Body of pancreas (tissue), 4 donors: Measurements from ENCODE around the gene GAB2.

Source experiments
- CTCF ChIP-seq, 7 experiments: fragments of 450-650 bp in 4 of 7; fragments of 200-600 bp in 3 of 7; sonication (generic) in 3 of 7; IDR thresholded peaks; one replicate each; pipeline ENCODE4 v1.5.1; 2016 to 2019; ENCODE audit warnings: antibody characterized with exemption in 7 of 7
- POLR2A ChIP-seq, 3 donors: fragments of 450-650 bp; IDR thresholded peaks; one replicate each; pipeline ENCODE4 v1.6.1; 2016; ENCODE audit warnings: antibody characterized with exemption in 3 of 3, mild to moderate bottlenecking in 2 of 3

- no peak for TF ChIP-seq CTCF (IDR thresholded peaks at IDR 0.05)
- no peak for TF ChIP-seq POLR2A (IDR thresholded peaks at IDR 0.05)
Observed at GRCh38 chr11:78315724-78316123, 101.9 kb downstream of the GAB2 start.
